NCI-H345 treated with DMSO at 0.1 percent for 48 hours (cell line): Measurements from ENCODE around the gene LTF.

Experiments used
- DNase-seq: peaks from one replicate; lab custom pipeline; 2025; ENCODE audit not compliant: unreplicated experiment; lab: John Stamatoyannopoulos, UW

Gene LTF

DNA sequence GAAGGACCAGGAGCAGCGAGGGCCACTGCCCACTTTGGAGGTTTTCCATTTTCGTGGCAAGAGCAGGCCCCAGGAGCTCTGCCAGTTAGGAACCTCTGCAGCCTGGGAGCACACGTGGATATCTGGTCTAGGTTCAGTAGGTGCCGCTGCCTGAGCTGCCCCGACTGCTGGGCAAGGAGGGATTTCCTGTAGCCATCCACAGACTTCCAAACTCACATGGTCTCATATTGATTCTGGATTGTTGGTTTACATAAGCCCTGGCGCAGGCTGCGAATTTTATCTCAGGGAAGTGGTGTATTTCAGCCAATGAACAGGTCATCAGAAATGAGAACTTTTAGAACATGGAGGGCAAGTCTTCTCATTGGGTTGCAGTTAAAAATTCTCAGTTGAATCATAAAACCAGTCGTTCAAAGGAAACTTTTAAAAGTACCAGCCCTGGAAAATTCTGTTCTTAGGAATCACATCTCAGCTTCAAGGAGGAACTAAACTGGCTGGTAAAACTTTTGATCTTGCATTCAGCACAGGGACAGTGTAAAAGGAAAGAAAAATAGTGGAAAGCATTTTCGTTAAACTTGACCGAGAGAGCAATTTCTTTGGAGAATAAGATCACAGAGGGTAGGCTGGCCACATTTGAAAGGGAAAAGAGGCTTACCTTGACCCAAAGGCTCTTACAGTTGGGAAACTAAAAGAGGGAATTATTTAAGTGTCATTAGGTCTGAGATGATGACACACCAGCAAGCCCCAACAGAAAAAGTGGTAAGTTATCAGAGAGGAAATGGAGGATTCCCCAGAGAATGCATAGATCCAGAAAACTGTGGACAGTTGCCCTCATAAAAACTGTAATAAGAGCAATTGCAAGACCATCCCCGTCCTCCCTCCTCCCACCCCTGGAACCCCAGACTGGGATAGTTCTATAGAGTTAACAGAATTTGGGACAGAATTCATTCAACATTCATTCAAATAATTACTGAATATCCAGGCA, 26.7 kb upstream of the LTF start:
- no peak for DNase-seq

DNA sequence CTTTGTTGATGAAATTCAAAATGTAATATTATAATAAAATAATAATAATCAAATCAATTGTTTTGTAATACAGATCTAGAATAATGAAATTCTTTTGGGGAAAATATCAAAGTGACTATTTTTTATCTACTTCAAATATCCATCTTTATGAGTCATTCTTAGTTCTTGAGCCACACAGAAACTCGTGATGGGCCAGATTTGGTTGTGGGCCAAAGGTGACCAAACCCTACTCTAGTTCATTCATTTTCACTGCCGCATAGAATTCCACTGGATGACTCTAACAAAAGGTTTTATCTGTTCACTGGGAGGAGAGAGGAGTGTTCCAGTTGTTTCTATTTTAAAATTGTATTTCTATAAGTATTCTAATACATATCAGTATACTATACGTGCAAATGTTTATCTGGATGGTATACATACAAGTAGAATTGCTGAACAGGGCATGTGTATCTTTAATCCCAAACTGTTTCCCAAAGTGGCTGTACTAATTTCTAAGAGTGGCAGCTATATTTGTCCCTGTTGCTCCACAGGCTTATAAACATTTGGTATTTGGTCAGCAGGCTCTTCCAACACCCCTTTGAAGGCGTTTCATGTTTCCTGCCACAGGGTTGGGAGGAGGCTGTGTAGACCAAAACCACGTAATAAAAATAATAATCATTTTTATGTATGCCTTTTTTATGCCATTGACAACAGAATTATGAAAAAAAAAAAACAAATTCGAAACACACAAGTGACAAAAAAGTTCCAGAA, 25.8 kb upstream of the LTF start:
- DNase-seq: no peak

DNA sequence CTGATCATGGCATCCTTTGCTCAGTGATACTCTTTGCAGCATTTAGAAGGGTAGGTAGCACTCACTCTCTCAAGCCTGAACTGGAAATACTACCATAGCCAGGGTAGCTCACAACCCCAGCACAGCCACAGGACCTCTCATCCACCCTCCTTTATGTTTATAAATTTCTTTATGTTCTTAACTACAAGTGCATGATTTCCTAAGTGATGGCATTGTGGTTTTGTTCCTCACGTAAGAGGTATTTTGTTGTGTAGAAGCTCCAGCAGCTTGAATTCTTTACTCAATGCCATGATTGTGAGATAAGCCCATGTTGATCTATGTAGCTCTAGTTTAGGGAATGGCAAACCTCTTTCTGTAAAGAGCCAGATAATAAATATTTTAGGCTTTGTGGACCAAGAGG, 25.2 kb upstream of the LTF start:
- no peak for DNase-seq

DNA sequence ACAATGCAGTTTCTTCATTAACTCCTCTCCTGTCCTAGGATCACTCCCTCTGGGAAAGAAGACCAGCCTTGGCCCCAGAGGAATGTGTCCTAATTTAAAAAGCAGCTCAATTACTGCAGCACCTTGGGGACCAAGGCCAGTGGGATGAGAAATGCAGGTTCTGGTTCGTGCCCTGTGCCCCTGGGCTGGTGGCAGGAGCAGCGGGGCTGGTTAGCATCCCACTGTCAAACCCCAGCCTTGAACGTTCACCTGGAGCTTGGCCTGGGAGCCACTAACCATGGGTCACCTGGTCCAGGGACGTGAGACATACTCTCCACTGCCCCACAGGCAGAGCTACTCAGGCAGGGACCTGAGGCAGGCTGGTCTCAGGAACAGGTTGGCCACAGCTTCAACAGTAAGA, 24.7 kb upstream of the LTF start:
- DNase-seq: no peak

DNA sequence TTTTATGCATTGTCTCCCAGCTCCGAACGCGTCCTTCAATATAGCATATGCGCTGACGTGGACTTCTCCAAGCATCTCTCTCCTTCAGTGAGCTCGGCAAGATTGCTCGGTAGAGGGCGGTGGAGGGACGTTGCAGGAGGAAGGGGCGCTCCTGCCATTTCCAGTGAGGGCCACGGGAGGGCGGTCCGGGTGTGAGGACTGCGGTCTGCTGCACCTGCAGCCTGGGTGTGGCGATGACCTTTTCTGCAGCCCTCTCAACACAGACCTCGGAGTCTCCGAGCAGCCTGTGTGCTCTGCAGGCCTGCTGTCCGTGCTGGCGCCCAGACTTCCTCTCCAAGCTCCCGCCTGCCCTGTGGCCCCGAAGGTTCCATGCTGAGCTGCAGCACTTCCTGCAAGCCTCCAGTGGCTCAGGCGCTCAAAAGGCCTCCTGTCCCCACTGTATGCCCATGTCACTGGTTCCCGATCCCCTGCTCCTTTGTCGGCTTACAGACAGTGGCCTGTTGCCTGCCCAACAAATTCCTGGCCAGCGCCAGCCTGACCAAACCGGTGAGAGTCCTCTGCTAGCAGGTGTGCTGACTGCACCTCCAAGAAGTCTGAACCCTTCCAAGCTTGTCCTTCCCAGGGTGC, 24.1 kb upstream of the LTF start:
- DNase-seq: peak; percentile 66

DNA sequence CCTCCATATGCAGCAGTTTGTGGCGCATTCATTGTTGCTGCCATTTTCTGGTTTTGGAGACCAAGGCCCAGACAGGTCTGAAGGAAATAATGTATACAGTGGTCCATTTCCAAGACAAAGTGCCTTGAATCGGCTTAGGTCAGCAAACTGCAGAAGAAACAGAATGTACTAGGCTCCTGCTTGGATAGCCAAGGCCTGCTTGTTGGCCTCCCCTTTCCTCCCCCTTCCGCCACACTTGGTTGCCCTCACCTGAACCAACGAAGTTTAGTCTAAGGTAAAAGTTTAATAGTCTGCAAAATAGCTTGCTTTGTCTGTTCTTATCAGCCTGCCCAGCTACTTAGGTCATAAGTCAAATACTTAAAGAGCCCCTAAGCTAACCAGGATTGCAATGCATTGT, 21.1 kb upstream of the LTF start:
- DNase-seq: no peak

DNA sequence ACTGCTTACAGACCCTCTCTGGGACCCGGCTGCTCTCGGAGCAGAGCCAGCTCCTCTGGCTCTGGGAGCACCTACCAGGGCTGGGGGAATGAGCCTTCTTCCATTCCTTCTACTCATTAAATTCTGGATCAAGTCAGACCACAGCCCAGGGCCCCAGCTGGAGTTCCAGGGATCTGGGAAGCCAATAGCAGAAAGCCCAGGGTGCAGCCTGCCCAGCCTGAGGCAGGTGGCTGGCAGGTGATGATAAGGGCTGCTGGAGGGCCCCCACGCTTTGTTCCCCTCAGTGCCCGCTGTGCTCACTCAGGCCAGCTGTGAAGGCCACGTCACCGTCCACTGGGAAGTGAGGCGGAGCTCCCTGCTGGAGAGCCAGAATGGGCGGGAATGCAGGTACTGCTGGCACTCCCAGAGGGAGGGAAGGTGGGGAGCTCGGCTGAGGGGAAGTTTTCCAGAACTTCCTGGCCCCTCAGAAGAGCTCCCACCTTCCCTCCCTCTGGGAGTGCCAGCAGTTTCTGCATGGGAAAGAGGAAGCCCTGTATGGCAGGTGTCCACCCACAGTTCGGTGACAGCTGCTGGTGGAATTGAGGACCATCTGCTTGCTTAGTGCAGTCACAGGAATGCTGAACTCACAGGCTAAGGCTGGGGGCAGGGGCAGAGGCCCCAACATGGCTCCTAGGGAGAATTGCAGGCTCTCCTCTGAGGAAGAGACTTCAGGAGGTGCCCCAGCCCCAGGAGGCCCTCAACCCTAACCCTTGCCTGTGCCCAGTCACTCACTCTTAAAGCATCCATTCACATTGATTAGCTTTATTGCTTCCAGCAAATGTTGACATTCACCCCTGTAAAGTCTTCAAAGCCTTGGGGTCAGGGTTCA, 20.4 kb upstream of the LTF start:
- DNase-seq: no peak

DNA sequence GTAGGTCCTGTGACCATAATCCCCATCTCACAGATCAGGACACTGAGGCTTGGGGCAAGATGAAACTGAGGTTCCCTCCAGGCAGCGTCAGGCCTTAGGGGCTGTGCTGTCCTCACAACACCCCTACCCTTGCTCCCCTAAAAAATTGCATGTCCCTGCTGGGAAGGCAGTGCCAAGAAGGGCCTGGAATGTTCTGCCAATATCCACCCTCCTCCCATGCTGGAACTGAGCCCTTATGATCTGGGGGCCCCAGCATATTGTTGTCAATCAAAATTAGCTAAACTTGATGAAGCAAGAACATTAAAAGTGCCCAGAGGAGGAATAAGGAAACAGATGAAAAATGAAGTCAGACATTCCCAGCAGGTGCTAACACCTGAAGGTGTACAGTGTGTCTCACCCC, 19.7 kb upstream of the LTF start:
- DNase-seq: no peak

DNA sequence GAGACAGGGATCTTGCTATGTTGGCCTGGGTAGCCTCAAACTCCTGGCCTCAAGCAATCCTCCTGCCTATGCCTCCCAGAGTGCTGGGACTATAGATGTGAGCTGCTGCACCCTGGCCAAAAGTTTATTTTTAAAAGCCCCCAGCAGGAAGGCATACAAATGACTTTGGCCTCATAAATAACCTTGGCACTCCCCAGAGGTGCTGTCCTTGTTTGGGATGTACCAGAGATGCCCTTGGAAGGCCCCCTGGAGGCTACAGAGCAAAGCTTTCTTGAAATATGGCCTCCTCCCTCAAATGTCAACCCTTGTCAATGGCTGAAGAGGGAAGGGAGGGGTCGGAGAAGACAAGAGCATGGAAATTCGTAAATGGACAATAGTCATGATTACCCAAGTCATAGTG, 19.1 kb upstream of the LTF start:
- no peak for DNase-seq

DNA sequence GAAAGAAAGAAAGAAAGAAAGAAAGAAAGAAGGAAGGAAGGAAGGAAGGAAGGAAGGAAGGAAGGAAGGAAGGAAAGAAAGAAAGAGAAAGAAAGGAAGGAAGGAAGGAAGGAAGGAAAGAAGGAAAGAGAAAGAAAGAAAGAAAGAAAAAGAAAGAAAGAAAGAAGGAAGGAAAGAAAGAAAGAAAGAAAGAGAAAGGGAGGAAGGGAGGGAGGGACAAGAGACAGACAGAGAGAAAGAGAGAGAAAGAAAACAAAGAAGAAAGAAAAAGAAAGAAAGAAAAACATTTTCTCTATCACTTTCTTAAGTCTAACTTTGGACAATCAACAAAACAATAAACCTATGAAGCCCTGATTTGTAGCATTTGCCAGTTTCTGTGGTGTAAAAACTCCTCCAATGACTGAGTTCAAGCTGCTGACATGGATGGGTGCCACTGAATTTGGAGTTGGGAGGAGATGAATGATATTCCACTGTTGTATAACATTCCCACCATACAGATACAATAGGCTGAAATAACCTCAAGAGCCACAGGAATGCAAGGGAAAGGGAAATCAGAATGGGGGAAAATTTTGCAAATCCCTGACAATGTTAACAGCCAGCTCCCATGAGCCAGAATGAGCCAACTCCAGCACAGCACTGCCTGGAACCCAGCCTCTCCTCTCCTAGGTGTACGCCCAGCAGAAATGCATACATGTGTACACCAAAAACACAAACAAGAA, 18.1 kb upstream of the LTF start:
- DNase-seq: no peak

DNA sequence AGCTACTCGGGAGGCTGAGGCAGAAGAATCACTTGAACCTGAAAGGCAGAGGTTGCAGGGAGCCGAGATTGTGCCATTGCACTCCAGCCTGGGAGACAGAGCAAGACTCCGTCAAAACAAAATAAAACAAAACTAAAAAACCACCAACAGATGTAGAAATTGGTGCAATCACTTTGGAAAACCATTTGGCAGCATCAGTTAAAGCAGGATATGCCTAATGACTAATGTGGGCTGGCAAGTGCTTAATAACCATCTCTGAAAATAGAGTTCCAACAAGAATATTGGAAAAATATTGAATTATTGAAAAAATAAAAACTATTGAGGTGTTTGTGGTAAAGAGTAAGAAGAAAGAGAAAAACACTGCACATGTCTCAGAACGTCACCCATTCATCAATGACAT, 16.9 kb upstream of the LTF start:
- DNase-seq: no peak

DNA sequence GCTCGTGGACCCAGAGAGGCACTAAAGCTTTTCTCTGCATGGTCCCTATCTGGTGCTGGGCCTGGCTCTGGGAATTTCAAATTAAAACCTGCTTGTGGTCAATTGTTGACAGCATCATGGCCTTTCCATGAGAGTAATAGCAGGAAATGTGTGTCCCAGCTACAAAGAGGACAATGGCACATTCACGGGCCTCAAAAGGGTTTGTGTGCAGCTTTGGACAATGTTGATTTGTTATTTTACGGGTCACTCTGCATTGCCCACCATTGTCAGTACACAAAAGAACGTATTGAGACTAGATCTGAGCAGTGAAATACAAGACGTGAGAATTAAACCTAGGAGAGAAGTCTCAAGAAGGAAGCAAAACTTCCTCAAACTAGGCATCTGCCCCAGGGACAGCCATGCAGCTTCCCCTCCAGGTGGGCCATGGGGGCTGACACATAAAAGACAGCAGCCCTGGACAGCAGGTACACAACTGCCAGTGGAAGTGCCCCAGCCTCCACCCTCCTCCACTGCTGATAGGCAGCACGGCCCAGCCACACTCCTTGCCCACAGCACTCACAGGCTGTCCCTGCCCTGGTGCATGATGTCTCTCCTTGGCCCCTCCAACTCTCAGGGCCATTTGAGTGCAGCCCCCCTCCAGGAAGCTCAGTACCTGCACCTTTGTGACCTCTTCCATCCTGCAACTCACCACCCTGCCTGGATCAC, 15.9 kb upstream of the LTF start:
- no peak for DNase-seq

DNA sequence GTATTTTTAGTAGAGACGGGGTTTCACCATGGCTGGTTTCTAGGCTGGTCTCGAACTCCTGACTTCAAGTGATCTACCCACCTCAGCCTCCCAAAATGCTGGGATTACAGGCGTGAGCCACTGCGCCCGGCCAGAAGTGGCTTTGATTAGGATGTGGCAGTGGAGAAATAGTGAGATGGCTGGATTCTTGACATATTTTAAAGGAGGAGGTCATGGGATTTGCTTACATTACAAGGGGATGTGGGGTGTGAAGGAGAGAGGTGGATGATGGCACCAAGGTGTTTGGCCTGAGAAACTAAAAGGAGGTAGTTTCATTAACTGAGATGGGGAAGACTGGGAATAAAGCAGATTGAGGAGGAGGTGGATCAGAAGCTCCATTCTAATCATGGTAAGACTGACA, 15.0 kb upstream of the LTF start:
- no peak for DNase-seq

DNA sequence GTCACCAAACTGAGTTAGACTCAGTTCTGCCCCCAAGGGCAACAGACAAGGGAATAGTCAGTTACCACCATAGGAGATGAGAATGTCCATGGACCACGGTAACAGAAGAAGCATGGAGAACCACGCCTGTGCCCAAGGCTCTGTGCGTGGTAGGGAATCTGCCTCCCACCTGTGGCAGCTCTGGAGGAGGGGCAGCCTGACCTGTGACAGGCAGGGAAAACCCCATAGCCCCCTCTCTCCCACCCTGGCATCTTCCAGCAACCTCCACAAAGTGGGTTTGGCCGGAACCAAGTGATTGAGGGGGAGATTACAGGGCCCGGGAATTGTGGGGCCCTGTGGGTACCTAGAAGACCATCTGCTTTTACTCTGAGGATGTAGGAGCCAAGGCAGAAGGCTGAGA, 14.3 kb upstream of the LTF start:
- DNase-seq: no peak

DNA sequence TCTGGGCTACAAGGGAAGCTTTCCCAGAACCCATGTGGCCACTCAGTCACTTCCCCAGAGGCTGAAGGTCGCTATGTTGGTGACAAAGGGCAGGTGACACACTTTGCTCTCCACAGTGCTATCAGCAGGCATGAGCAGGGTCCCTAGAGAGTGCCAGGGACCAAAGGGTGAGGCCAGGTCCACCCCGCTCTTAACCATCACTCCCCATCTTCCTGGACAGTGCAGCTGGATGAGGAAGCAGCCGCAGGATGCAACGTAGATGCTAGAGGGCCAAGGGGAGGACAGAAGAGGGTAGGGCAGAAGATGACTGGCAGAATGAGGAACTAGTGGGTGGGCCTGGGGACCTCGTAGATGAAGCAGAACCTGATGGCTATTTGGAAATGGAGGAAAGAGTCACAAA, 13.6 kb upstream of the LTF start:
- DNase-seq: no peak

DNA sequence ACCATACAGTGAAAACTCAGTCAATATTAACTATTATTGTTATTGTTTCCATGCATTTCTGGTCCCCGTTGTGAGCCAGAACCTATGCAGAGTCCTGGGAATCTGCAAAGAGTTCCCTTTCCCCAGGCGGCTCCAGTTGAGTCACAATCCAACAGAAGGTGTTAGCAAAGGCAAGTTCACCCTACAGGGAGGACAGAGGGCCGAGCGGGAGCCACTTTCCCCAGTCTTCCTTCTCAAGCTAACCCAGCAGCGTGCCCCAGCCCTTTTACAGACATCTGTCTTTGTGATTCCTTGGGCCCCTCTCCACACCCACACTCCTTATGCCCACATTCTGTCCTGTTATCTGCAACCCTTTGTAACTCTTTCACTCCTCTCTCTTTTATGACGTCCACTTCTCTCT, 13.1 kb upstream of the LTF start:
- no peak for DNase-seq

DNA sequence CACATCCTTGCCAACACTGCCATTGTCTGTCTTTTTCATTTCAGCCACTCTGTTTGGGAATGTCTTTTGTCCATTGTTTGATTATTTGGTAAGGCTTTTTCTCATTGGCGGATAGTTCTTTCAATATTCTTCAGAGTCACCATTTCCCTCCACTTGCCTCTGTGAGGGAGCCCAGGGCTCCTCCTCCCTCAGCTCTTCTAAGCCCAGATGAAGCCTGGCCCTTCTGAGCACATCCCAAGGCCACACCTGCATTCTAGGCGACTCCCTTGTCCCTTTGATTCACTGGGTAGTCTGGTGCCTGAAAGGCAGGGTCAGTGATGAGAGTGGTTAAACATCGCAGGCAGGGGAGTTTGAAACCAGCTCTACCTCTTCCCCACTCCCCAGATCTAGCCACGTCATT, 12.4 kb upstream of the LTF start:
- no peak for DNase-seq

DNA sequence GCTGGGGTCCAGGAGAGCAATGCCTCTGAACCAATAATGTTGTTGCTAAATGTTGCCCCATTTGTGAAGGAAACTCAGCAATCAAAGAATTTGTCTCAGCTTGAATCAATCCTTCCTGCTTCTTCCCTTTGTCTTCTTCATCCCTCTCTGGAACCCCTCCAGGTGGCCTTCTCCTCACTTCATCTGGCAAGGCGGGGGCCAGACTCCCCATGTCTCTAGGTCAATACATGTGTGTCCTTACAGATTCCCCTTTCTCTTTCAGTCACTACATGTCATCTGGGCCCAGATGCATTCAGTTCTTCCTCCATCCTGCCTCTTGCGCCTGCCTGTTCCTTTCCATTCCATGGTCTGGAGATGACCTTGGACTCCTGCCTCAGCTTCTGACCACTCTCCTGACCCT, 8.0 kb upstream of the LTF start:
- DNase-seq: no peak

DNA sequence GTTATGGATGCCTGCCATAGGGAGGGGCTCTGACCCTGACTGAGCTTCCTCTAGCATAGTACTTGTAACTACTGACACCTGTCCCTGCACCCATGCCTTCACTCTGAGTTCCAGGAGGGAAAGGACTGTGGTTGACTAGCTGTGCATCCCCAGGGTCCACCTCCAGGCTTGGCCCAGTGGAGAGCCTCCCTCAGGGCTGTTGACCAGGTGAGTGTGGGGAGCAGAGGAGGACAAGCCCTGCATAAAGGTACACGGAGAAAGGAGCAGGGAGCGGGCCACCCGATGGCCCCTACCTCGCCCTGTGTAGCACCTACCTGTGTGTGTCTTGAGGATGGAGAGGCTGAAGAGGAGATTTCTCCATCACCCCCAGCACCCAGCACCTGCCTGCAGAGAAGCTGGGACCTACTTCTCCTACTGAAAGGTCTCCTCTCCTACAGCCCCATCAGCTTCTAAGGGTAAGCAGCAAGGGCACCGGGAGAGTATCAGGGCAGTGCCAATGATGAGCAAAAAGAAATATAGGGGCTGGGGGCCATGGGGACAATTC, 6.7 kb upstream of the LTF start:
- no peak for DNase-seq
